DMS114 treated with DMSO at 0.1 percent for 48 hours (cell line): ENCODE data around the gene DNAJC5.
A peak's percentile ranks its signal among the peaks of the same experiment; 100 is the strongest.

Experiments
- DNase-seq: peaks from one replicate; lab custom pipeline; 2025; ENCODE audit not compliant: unreplicated experiment; lab: John Stamatoyannopoulos, UW

The DNAJC5 gene

GRCh38 chr20:63978319-63979228, 83.6 kb downstream of the DNAJC5 start:
- DNase-seq: no peak

- no peak for DNase-seq
Observed at GRCh38 chr20:63979229-63979556, 84.3 kb downstream of the DNAJC5 start.

- DNase-seq: no peak
Observed at GRCh38 chr20:63979557-63980316, 84.8 kb downstream of the DNAJC5 start, which contains the start of gene SAMD10. TSS of gene SAMD10 (minus strand) at chr20:63979642. CDS start at chr20:63979467, 175 bp downstream.

- DNase-seq: no peak
Observed at GRCh38 chr20:63980317-63980805, 85.4 kb downstream of the DNAJC5 start.

- DNase-seq: peak; percentile 91
Observed at GRCh38 chr20:63980806-63981728, 86.1 kb downstream of the DNAJC5 start, which contains the start of gene PRPF6. TSS of gene PRPF6 (plus strand) at chr20:63981132. CDS start at chr20:63981246, 114 bp downstream.

GRCh38 chr20:63982937-63983336, 88.0 kb downstream of the DNAJC5 start:
- DNase-seq: no peak
